MM.1S (cell line): ENCODE results near the gene NLRP1.

Source experiments
- EZH2 ChIP-seq: fragments of 300-600 bp; sonication (generic); optimal IDR thresholded peaks from 2 replicates; pipeline ENCODE3; 2017; ENCODE audit warnings: low read depth, mild to moderate bottlenecking, antibody characterized with exemption, low read length, mixed read lengths
- EZH2phosphoT487 ChIP-seq: fragments of 300-600 bp; sonication (generic); IDR thresholded peaks from 2 replicates; pipeline ENCODE4 v1.6.1; 2018; ENCODE audit warnings: antibody characterized with exemption, low read length
- TF ChIP-seq, protein P1 (sequence below): fragments of 300-600 bp; sonication (generic); IDR thresholded peaks from 2 replicates; pipeline ENCODE4 v1.5.1; 2016; ENCODE audit warnings: antibody characterized with exemption, low read length, mixed read lengths

DNA sequence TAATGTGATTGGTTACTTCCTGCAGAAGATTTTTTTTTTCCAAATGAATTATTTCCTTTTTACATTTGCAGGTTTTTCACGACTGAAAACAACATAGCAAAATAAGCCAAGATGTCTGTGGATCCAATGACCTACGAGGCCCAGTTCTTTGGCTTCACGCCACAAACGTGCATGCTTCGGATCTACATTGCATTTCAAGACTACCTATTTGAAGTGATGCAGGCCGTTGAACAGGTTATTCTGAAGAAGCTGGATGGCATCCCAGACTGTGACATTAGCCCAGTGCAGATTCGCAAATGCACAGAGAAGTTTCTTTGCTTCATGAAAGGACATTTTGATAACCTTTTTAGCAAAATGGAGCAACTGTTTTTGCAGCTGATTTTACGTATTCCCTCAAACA lies 95.6 kb downstream of the NLRP1 start:
- TF ChIP-seq, protein P1, sequence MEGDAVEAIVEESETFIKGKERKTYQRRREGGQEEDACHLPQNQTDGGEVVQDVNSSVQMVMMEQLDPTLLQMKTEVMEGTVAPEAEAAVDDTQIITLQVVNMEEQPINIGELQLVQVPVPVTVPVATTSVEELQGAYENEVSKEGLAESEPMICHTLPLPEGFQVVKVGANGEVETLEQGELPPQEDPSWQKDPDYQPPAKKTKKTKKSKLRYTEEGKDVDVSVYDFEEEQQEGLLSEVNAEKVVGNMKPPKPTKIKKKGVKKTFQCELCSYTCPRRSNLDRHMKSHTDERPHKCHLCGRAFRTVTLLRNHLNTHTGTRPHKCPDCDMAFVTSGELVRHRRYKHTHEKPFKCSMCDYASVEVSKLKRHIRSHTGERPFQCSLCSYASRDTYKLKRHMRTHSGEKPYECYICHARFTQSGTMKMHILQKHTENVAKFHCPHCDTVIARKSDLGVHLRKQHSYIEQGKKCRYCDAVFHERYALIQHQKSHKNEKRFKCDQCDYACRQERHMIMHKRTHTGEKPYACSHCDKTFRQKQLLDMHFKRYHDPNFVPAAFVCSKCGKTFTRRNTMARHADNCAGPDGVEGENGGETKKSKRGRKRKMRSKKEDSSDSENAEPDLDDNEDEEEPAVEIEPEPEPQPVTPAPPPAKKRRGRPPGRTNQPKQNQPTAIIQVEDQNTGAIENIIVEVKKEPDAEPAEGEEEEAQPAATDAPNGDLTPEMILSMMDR = no peak
- no peak for TF ChIP-seq EZH2phosphoT487
- TF ChIP-seq EZH2 = no peak
